GM21528 (cell line): ENCODE results near the gene SLC29A2.

Source experiments
- ATAC-seq: cut with Tn5 transposase; IDR thresholded peaks from one replicate; pipeline ENCODE4 v1.9.1; 2021; ENCODE audit warnings: mild to moderate bottlenecking, moderate library complexity; ENCODE audit not compliant: unreplicated experiment, low FRiP score

The SLC29A2 gene

GRCh38 chr11:66335531-66336233 lies 35.9 kb downstream of the SLC29A2 start:
- ATAC-seq, result no peak

- no peak for ATAC-seq
These were observed 36.7 kb downstream of the SLC29A2 start for GRCh38 chr11:66334605-66335442.

DNA sequence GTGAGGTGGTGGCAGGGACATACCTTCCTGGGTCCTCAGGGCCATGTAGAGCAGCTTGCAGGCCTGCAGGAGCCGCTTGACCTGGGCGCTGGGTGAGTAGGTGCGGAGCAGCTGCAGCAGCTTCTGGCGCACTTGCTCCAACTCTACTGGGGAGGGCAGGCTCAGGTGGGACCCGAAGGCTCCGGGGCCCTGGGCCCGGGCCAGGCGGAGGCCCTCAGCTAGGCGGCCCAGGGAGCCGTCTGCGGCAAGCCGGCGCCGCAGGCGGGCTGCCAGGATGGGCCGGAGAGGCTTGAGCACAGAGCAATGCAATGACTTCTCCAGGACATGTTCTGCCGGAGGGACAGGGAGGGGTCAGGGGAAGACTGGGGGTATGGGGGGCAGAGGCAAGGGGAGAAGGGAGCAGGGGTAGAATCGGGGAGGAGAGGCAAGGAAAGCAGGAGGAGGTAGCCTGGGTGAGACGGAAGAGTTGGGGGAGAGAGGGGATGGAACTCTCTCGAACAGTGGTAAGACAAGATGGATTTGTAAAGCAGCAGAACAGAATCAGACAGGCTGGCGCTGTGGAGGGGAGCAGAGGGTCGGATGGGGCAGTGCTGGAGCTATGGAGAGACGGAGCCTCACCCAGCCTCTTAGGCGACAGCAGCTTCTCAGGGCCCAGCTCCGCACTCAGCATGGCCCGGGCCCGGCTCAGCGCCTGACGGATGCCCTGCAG lies 37.5 kb downstream of the SLC29A2 start:
- ATAC-seq, result no peak

DNA sequence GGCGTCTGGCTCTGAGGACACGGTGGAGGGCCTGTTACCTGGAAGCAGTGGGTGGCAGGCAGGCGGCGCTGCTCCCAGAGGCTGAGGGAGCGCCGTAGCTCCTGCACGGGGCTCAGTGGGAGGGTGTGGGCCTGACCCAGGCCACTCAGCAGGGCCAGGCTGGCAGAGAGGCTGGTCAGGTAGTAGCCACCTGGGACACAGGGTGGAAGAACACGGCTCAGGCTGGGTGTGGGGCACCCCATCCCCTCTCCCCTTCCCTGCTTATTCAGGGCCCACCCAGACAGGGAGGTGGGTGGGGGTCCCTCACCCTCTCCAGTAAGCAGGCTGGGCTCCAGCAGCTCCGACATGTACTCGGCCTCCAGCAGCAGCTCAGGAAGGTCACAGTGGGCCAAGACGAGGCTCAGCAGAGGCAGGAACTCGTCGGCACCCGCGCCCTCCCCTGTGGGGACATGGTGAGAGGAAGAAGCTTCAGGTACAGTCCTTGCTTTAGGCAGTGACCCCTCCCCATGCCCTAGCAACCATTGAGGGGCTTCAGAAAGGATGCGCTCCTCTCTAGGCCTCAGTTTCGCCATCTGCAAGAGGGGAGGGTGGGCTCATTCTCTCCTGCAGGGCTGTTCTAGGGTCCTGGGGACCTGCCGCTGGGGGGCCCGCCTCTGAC lies 38.2 kb downstream of the SLC29A2 start:
- no peak for ATAC-seq

DNA sequence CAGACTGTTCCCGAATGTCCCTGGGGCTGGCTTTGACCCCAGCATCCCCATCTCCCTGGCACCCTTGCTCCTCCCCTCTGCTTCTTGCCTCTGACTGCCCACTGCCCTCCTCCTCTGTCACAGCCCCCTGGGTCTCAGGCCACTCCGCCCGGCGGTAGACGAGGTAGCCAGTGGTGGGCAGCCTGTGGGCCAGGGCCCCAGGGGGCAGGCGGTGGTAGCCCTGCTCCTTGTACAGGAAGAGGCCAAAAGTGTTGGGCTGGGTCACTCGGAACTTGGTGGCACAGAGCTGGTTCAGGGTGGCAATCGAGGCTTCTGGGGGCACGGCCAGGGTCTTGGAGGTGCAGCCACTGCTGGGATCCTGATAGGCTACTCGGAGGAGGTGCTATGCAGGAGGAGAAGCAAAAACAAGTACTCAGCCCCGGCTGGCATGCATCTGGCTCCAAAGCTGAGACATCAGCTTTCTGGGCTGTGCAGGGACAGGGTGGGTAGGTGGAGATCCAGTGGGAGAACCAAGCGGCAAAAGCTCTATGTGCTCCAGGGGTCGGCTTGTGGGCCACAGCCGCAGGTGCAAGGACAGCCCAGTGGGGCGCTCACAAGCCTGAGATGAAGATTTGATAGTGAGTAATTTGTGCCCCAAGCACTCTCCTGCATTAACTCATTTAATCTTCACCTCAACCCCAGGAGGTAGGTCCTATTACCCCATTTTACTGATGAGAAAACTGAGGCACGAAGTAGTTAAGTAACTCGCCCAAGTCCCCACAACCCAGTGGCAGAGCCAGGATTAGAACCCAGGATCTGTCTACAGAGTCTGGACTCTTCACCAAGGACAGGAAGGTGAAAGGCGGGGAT lies 39.0 kb downstream of the SLC29A2 start:
- ATAC-seq, result no peak

DNA sequence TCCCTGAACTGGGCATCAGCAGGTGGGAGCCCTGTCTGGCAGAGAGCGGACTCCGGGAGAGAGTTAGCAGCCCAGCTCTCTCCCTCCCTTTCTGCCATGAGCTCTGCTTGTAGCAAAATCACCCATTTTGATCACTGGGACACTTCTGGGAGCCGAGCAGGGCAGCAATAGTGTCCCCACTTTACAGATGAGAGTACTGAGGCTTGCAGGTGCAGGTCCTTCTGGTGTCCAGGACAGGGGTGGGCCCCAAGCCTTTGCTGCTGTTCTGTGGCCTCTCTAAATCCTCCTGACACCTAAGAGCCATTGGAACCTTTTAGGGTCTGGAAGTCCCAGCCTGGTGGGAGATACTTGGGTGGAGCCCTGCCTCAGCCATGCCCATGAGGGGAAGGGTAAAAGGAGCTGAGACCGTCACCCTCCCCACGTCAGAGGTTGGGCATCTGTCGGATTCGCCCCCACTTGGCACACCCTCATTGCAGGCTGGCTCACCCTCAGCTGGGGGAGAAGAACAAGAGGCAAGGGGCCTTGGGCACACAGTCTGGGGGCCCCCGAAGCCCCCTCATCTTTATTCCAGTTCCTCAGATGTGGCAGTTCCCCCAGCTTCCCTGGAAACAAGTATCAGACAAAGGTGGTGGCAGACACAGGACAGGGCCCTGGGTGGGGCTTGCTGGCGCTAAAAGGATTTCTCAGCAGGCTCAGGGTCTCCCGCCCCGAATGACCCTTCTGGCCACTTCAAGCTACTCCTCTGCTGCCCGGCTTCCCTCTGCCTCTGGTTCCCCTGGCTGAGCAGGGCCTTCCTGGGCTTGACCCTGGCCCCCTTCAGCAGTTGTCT lies 39.8 kb downstream of the SLC29A2 start:
- ATAC-seq, result no peak

GRCh38 chr11:66330931-66331330 lies 40.6 kb downstream of the SLC29A2 start:
- no peak for ATAC-seq

GRCh38 chr11:66329165-66329673 lies 42.3 kb downstream of the SLC29A2 start:
- ATAC-seq, result no peak

GRCh38 chr11:66328302-66329144 lies 43.0 kb downstream of the SLC29A2 start:
- no peak for ATAC-seq

DNA sequence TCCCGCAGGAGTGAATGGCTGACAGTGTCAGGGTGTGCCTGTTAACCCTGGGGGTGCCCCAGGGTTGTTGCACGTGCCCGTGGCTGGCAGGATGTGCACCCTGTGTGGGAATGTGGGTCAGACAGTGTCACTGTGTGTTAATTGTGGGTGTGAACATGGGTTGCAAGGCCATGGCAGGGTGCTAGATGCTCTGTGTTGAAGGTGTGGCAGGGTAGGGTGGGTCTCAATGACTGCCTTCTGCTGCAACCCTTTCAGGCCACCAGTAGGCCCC lies 43.6 kb downstream of the SLC29A2 start:
- ATAC-seq, result no peak

DNA sequence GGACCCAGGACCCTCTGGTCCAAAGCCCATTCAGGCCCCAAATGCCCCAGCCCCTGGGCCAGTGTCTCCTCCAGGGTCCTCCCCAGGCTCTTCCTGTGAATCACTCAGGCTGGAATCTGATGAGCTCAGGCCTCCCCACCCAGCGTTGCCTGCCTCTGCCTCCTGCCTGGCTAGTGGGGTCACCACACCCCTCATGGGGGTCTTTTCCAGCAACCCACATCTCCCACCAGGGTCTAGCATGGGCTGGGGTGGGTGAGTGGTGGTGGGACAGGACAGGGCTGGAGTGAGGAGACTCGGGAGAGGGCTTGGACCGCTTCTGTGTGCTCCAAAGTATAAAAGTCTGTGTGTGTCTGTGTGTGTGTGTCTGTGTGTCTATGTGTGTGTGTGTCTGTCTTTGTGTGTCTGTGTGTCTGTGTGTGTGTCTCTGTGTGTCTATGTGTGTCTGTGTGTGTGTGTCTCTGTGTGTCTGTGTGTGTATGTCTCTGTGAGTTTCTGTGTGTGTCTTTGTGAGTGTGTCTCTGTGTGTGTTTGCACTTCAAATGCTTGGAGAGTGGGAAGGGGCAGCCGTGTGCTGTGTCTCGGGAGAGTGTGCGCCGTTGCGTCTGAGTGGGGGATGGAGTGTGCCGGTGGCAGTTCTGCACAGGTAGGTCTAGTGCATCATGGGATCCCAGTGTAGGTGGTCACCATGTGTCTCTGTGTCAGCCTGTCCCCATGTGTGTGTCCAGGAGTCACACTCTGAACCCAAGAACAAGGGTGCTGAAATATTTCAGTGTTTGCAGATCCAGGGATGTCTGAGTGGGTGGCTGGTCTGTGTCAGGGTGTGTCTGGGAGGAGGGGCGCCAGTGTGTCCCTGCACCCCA lies 44.2 kb downstream of the SLC29A2 start:
- no peak for ATAC-seq

- ATAC-seq, result no peak
These were observed 45.1 kb downstream of the SLC29A2 start for GRCh38 chr11:66326261-66327111.

DNA sequence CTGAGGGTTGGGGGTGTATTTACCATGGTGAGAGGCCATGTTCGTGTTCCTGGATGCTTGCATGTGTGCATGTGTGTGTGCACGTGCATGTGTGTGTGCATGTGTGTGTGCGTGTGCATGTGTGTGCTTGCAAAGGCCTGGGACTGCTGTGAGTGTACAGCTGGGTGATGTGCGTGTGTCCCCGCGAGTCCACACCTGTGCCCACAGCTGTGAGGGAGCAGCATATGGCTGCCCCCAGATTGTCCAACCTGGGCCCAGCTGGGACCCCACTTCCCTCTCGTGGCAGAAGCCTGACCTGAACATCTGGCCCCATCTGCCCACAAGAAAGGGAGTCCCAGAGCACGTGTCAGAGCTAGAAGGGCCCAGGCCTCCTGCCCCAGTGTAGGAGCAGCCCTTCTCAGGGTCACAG lies 46.3 kb downstream of the SLC29A2 start:
- ATAC-seq, result no peak

DNA sequence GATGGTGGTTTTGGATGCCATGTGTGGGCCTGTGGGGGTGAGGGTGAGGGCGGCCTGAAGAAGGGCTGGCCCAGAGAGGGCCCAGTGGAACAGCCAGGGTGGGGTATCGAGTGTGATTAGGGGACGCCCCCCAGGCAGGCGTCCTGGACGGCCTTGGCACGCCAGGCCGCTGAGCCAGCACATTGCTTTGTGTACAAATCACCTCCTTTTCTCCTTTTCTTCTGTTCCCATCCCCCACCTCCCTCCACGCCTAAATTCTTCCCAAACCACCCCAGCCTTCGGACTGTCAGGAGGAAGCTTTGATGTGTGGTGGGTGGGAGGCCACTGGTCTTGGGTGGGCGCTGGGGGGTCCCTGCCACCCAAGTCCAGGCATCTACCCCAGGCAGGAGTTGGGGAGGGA lies 46.9 kb downstream of the SLC29A2 start:
- no peak for ATAC-seq

DNA sequence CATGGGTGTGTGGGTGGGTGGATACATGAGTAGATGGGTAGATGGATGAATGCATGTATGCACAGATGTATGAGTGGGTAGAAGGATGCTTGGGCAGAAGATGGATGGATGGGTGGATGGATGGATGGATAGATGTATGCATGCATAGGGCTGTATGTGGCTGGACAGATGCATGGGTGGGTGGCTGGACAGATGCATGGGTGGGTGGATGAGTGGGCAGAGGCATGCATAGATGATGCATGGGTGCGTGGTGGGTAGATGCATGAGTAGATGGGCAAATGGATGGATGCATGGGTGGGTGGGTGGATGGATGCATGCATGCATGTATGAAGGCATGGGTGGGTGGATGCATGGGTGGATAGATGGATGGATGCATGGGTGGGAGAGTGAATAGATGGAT lies 47.9 kb downstream of the SLC29A2 start:
- ATAC-seq, result no peak

- ATAC-seq, result no peak
These were observed 48.7 kb downstream of the SLC29A2 start for GRCh38 chr11:66322732-66323427.
